ELR (cell line): ENCODE data around the gene TCF23.
"Not testable (repeated sequence)": the region's sequence is repeated elsewhere in the genome, so short reads cannot be mapped to it uniquely, and the experiment has no call there.

Experiments
- DNase-seq: peaks from one replicate; pipeline ENCODE4 v3.0.0-alpha.2; 2015; ENCODE audit warnings: low read depth

Gene TCF23

DNA sequence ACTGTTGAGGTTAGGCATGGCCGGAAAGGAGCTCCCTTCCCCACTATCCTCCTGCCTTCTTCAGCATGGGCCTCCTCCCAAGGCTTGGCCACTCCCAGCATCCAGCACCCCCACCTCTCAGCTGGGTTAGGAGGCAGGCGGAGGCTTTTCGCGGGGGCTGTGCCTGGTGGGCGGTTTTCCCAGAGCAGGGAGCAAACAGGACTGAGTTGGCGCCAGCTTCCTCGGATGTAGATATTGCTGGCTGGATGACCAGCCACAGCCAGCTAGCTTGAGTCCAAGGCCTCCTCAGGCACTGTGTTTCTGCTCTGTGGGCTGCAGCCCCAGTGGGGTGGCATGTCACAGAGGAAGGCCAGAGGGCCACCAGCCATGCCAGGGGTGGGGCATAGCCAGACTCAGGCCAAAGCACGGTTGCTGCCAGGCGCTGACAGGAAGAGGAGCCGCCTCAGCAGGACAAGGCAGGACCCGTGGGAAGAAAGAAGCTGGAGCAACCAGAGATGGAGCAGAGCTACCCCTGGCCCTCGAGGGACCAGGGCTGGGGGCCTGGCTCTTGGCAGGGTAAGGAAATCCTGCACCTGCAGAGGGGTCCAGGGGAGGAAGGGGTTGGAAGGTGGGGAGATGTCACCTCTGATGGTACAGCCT lies at the start of gene TCF23:
Gene TCF23, plus strand, starts transcription at position 204 of the 639 bp plus-strand sequence. Its CDS starts 130 bp downstream, at position 334.
- no peak for DNase-seq

- DNase-seq: no peak
Observed at GRCh38 chr2:27099334-27099955, 49.4 kb upstream of the TCF23 start.

DNA sequence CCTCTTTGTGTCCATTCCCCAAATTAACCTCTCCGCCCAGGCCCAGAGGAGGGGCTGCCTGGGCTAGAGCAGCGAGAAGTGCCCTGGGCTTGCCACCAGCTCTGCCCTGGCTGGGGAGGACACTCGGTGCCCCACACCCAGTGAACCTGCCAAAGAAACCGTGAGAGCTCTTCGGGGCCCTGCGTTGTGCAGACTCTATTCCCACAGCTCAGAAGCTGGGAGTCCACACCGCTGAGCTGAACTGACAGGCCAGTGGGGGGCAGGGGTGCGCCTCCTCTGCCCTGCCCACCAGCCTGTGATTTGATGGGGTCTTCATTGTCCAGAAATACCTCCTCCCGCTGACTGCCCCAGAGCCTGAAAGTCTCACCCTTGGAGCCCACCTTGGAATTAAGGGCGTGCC lies 48.8 kb upstream of the TCF23 start:
- DNase-seq: no peak

DNA sequence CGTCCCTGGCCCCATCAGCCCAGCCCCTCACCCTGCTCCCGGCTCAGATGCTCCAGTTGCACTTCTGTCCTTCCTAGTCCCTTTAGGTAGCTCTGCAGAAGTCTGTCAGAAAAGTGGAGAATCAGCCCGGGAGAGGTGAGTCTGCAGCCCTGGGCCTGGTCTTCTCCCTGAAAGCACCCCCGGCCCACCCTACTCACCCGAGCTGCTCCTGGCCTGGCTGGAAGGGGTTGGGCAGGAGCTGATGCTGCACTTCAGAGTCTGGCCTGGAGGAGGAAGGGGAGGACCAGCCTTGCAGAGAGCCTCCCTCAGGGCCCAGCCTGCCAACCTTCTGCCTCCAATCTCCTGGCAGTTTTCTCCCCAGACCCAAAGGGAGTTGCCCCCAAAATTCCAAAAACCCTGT lies 46.5 kb upstream of the TCF23 start:
- no peak for DNase-seq

DNA sequence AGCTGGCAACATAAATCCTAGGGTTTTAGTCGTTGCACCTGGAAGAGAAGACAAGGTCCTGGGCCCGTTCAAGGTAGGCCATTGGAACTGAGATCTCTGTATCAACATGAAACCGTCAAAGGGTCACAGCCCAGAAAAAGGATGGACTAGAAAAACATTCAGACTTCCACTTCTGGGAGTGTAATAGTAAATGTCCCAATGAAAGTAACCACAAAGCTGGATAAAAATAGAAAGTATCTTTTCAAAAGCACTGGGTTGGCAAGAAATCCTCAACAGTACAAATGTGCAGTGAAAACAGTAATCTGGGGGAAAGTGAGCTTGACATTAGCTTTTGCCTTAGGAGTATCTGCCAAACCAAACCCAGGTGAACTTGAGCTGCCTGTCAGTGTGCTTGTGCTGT lies 42.8 kb upstream of the TCF23 start:
- DNase-seq: no peak

DNA sequence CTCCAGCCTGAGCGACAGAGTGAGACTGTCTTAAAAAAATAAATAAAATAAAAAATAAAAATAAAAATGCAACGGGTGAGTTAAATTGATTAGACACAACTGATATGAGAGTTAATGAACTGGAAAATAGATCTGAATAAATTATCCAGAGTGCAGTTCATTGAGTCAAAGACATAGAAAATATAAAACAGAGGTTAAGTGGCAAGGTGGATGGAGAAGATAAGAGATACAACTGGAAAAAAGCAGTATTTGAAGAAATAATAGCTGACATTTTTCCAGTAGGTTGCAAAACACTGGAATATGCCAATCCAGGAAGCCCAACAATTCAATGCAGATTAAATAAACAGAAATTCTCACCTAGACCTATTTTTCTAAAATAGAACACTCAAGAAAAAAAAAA lies 40.6 kb upstream of the TCF23 start:
- no peak for DNase-seq

GRCh38 chr2:27109083-27109482 lies 39.7 kb upstream of the TCF23 start:
- DNase-seq: no peak

GRCh38 chr2:27110603-27111352 lies 38.0 kb upstream of the TCF23 start:
- DNase-seq: not testable (repeated sequence)

DNA sequence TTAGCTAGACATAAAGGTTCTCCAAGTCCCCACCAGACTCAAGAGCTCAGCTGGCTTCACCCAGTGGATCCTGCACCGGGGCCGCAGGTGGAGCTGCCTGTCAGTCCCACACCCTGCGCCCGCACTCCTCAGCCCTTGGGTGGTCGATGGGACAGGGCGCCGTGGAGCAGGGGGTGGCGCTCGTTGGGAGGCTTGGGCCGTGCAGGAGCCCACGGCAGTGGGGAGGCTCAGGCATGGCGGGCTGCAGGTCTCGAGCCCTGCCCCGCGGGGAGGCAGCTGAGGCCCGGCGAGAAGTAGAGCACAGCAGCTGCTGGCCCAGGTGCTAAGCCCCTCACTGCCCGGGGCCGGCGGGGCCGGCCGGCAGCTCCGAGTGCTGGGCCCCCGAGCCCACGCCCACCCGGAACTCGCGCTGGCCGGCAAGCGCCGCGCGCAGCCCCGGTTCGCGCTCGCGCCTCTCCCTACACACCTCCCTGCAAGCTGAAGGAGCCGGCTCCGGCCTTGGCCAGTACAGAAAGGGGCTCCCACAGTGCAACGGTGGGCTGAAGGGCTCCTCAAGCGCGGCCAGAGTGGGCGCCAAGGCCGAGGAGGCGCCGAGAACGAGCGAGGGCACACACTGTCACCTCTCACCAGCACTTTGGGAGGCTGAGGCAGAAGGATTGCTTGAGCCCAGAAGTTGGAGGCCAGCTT lies 37.3 kb upstream of the TCF23 start:
- DNase-seq: not testable (repeated sequence)

DNA sequence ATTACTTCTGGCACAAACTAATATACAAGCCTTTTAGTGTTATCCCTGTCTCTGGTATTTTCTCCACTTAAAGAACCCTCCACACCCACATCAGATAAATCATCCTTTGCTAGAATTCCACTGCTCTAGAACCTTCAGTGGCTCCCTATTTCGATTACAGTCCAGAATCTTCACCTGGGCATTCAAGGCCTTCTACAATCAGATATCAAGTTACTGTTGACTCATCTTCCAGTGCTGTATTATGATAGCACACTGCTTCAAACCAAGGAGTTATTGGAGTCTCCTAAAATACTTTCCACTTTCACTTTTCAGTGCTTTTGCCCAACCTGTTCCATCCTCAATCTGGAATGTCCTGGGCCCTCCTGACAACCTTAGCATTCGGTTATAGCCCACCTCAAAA lies 33.3 kb upstream of the TCF23 start:
- peak; percentile 22 for DNase-seq

GRCh38 chr2:27117995-27118524 lies 30.7 kb upstream of the TCF23 start:
- no peak for DNase-seq

DNA sequence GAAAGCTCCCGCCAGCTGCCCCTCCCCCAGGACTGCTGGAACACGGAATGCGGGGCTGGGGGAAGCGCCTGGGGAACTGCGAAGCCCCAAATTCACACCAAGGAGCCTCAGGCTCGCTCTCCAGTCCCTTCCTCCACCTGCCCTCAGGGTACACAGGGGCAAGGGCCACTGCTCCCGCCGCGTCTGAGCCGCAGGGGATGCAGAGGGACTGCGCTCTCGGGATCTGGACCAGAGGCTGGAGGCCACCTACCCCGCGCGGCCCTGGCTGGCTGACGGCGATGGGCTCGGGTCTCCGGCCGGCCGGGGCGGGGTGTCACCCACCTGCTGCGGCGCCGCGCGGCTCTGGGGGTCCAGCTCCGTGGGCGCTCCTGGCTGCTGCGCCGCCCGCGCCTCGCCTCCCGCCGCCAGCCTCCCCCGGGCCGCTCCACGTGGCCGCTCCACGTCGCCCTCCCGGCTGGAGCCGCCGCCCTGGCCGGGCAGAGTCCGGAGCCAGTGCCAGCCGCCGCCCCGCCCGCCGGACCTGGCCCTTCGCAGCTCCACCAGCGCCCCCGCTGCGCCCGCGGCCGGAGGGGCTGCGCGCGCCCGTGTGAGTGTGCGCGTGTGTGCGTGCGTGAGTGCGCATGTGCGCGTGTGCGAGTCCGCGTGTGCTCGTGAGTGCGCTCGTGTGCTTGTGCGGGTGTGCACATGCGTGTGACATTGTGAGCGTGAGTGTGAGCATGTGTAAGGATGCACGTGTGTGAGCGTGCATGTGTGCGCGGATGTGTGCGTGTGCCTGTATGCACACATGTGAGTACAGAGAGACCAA lies 30.1 kb upstream of the TCF23 start, which contains the start of gene CGREF1:
Gene CGREF1, minus strand, starts transcription at position 604 of the 805 bp plus-strand sequence. CDS start 14,762 bp downstream, outside the sequence.
- no peak for DNase-seq

- DNase-seq: not testable (repeated sequence)
Observed at GRCh38 chr2:27119330-27119670, 29.5 kb upstream of the TCF23 start.

- DNase-seq: no peak
Observed at GRCh38 chr2:27121906-27122305, 26.9 kb upstream of the TCF23 start.

DNA sequence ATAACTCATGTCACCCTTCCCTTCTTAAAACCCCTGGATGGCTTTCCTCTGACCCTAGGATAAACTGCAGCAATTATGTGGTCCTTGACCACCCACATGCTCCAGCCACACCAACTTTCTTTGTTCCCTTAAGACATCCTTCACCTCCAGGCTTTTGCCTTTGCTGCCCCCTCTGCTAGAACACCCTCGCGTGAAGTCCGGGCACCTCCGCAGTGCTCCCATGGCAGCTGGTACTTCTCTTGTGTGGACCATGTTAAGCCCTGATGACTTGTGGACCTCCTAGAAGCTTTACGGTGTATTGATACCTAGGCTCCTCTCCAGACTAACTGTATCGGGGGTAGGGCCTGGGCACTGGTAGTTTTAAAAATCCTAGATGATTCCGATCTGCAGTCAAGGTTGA lies 26.0 kb upstream of the TCF23 start:
- DNase-seq: no peak

GRCh38 chr2:27123302-27124150 lies 25.3 kb upstream of the TCF23 start, which contains the start of gene ABHD1:
ABHD1 (plus strand) TSS chr2:27123815; CDS start chr2:27123949, 134 bp downstream.
- no peak for DNase-seq

DNA sequence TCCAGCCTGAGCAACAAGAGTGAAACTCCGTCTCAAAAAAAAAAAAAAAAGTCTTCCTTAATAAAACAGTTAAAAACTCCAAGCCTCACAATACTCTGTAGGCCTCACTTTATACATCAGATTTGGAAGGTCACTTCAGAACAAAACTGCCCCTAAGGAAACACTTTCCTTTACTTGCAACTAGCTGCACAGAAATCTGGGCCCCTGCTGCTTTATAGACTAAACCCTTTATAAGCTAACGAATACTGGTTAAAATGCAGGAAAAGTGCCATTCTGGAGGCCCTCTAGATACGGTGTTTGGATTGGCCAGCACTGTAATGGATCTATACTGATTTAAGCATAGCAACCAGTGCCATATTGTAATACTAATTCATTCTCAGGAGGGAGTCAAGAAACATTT lies 23.7 kb upstream of the TCF23 start:
- no peak for DNase-seq

DNA sequence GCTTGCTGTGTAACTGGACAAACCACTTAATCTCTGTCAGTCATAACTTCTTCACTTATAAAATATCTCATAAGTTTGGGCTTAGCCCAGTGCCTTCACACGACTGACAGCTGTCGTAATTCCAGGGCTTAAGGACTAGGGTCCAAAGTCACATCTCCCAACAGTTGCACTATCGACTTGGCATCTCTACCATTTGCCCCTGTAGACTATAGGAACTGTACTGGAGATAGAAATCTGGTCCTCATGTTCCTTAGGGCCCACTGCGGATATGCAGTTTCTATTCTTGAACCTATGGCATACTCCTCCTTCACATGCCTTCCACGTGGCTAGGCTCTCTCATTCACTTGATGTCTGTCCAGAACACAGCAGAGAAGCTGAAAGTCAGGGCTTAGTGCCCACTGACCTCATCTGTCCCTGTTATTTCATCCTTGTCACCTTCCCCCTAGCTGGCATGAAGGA lies 22.5 kb upstream of the TCF23 start:
- DNase-seq: no peak

- DNase-seq: no peak
Observed at GRCh38 chr2:27127883-27128667, 20.7 kb upstream of the TCF23 start.
